CD8-positive, alpha-beta memory T cell (primary cell): ENCODE data around the gene NBR1. TPM values are rescaled to one million over a fixed set of nuclear protein-coding genes. Genes with fewer than 3 reads are reported as not detected.
"Not testable (repeated sequence)": the region's sequence is repeated elsewhere in the genome, so short reads cannot be mapped to it uniquely, and the experiment has no call there.

Experiments
- CTCF ChIA-PET: fragments of 350-600 bp; sonication (Branson Sonifier 250); formaldehyde crosslinking; loops from one replicate; lab custom pipeline; 2021; ENCODE audit warnings: antibody characterized with exemption; lab: Charles Lee
- POLR2A ChIA-PET: fragments of 350-600 bp; sonication (Branson Sonifier 250); formaldehyde crosslinking; loops from one replicate; lab custom pipeline; 2021; ENCODE audit warnings: antibody characterized with exemption; lab: Charles Lee
- DNase-seq, 5 donors: peaks; one replicate each; pipeline versions ENCODE4 v3.0.0 to v3.0.0-alpha.2; 2020 to 2022; ENCODE audit warnings: mixed read lengths in 1 of 5
- H3K27ac ChIP-seq: one replicate; pipeline ENCODE4 v1.7.0; 2013; ENCODE audit warnings: low read depth, mild to moderate bottlenecking, low read length, moderate library complexity
- H3K27me3 ChIP-seq: 2 replicates; pipeline ENCODE4 v1.7.0; 2013; ENCODE audit warnings: low read length, mild to moderate bottlenecking; ENCODE audit not compliant: insufficient read depth, poor library complexity, severe bottlenecking
- H3K36me3 ChIP-seq: 2 replicates; pipeline ENCODE4 v1.7.0; 2013; ENCODE audit warnings: mild to moderate bottlenecking, low read length, moderate library complexity; ENCODE audit not compliant: insufficient read depth
- H3K4me1 ChIP-seq: 2 replicates; pipeline ENCODE4 v1.7.0; 2013; ENCODE audit warnings: mild to moderate bottlenecking, low read length, moderate library complexity; ENCODE audit not compliant: insufficient read depth
- H3K4me3 ChIP-seq: 2 replicates; pipeline ENCODE4 v1.7.0; 2013; ENCODE audit warnings: mild to moderate bottlenecking, low read length
- H3K9me3 ChIP-seq: 2 replicates; pipeline ENCODE4 v1.7.0; 2013; ENCODE audit warnings: mild to moderate bottlenecking, low read length
- H3K27ac Mint-ChIP-seq, 8 donors: one replicate each; pipeline ENCODE4 v1.8.0; 2020 to 2021; ENCODE audit warnings: mixed read lengths in 8 of 8, mild to moderate bottlenecking in 6 of 8, inconsistent platforms in 3 of 8, moderate library complexity in 3 of 8
- H3K27me3 Mint-ChIP-seq, 2 donors: one replicate each; pipeline ENCODE4 v1.8.0; 2020 to 2021; ENCODE audit warnings: mixed read lengths in 2 of 2, mild to moderate bottlenecking in 1 of 2, moderate library complexity in 1 of 2
- H3K36me3 Mint-ChIP-seq, 3 donors: one replicate each; pipeline ENCODE4 v1.8.0; 2020 to 2021; ENCODE audit warnings: mixed read lengths in 3 of 3, inconsistent platforms in 1 of 3, mild to moderate bottlenecking in 1 of 3
- H3K4me1 Mint-ChIP-seq, 3 donors: one replicate each; pipeline ENCODE4 v1.8.0; 2020 to 2021; ENCODE audit warnings: mixed read lengths in 3 of 3, inconsistent platforms in 1 of 3, mild to moderate bottlenecking in 1 of 3
- H3K4me3 Mint-ChIP-seq, 7 donors: one replicate each; pipeline ENCODE4 v1.8.0; 2020 to 2021; ENCODE audit warnings: mixed read lengths in 7 of 7, mild to moderate bottlenecking in 6 of 7, moderate library complexity in 4 of 7, inconsistent platforms in 2 of 7
- H3K9me3 Mint-ChIP-seq, 5 donors: one replicate each; pipeline ENCODE4 v1.8.0; 2020 to 2022; ENCODE audit warnings: mixed read lengths in 5 of 5, mild to moderate bottlenecking in 3 of 5, moderate library complexity in 2 of 5, inconsistent platforms in 1 of 5
- polyA plus RNA-seq: library from polyadenylated mRNA; unstranded; fragments of 300-500 nt; fragmentation: Illumina TruSeq; gene quantifications from one replicate; pipeline ENCODE4 v1.2.3, GENCODE V29; 2021
- total RNA-seq, 2 experiments: library from RNA; stranded (reverse); gene quantifications; one replicate each; pipeline ENCODE4 v1.2.3, GENCODE V29; 2021

The NBR1 gene
- total and polyA plus RNA-seq, 3 experiments from 2014 or later: 42.6 to 81.4 (median 44.3) TPM

DNA sequence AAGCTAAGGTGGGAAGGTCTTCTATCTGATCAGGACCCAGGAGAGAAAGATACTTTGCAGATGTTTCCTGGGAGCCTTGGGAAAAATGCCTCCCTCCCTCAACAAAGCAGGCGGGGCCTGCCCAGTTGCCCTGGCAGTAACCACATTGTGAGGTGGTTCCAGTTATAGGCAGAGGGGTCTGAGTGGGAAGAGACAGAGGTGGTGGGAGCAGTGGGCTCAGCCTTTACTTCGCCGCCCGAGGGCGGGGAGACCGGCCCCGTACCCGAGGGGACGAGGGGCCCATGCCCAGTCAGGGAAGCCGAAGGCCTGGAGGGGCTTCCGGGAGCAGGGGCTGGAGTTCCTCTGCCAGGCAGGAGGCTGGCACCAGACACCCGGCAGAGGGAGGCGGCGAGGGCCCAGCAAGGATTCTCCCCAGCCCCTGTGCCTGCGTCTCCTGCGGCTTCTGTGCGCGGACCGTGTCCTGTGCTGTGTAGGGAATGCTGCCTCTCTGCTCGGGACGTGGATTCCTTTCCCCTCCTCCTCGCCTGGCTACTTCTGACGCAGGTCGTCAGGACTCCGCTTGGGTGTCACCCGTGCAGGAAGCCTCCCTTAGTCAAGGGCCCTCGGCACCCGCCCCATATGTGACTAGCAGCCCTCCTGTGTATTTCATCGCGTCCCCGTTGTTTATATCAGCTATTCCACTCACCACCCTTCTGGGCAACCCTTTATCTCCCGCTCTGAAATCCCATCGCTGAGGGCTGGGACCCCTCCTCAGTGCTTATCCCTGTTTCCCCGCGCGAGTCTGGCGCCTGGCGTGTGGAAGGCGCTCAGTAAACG lies 60.4 kb downstream of the NBR1 start:
- H3K4me1 ChIP-seq, CTCF ChIA-PET, H3K4me3 ChIP-seq, POLR2A ChIA-PET, H3K9me3 ChIP-seq, H3K9me3 Mint-ChIP-seq, DNase-seq, H3K27me3 ChIP-seq, H3K27ac ChIP-seq, H3K27me3 Mint-ChIP-seq, H3K4me1 Mint-ChIP-seq, H3K36me3 Mint-ChIP-seq, H3K36me3 ChIP-seq: not testable (repeated sequence)
- Mint-ChIP-seq H3K27ac (peak overlapping the region in 1 of 8 donors; percentile 5), H3K4me3 (peak overlapping the region in 2 of 7 donors; percentile 12 to 48)

DNA sequence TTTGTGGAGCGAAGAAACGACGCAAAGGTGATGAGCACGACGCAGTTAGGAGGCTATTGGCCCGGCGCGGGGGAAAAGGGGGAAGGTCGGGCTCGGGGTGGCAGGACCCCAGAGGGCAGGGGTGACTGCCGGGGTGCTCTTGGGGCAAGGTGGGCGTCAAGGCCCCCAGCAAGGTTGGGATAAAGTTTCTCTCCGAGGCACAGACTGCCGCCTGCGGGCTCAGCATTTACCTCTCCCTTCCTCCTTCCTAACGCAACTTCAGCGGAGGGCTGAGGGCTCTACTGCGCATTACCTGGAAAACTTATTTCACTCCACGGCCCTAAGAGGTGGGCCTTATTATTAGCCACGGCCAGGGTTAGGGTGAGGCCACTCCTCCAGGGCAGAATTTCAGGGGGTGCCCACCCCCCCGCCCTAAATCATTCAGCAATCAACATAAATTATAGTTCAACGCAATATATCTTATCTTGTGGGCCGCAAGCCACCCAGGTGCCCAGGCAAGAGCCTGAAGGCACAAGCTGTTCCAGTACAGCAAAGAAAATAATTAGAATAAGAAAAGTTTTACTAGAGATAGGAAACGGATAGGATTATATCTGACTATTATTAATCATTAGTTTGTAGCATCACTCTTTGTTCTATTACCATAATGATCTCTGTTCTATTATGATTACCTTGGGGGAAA lies 61.1 kb downstream of the NBR1 start:
- H3K4me3 ChIP-seq, H3K9me3 ChIP-seq, H3K36me3 ChIP-seq, H3K9me3 Mint-ChIP-seq, H3K27me3 ChIP-seq, POLR2A ChIA-PET, H3K27ac ChIP-seq, CTCF ChIA-PET, H3K27me3 Mint-ChIP-seq, H3K36me3 Mint-ChIP-seq, H3K4me1 Mint-ChIP-seq, H3K4me1 ChIP-seq: not testable (repeated sequence)
- peak in 2 of 5 donors; percentile 29 to 60 for DNase-seq
- Mint-ChIP-seq H3K27ac (peak overlapping the region in 3 of 8 donors; percentile 5 to 88 (median 57)), H3K4me3 (peak overlapping the region in 5 of 7 donors; percentile 36 to 63 (median 48))

DNA sequence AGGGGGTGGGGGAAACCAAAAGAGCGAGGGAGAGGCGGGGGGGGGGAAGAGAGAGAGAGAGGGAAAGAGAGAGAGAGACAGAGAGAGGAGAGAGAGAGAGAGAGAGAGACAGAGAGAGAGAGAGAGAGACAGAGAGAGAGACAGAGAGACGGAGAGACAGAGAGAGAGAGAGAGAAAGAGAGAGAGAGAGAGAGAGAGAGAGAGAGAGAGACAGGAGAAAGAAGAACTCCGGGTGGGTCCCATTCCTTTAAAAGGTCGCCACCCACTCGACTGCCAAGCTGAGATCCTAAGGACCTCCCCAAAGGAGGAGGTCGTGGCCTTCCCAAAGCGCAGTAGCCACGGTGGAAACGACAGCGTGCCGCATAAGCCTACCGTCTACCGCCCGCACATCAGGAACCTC lies 62.2 kb downstream of the NBR1 start:
- H3K4me3 Mint-ChIP-seq, CTCF ChIA-PET, H3K4me1 Mint-ChIP-seq, H3K27ac Mint-ChIP-seq, H3K9me3 ChIP-seq, H3K4me1 ChIP-seq, H3K9me3 Mint-ChIP-seq, H3K27ac ChIP-seq, H3K36me3 ChIP-seq, H3K36me3 Mint-ChIP-seq, POLR2A ChIA-PET, H3K27me3 ChIP-seq, H3K4me3 ChIP-seq, DNase-seq, H3K27me3 Mint-ChIP-seq: not testable (repeated sequence)

DNA sequence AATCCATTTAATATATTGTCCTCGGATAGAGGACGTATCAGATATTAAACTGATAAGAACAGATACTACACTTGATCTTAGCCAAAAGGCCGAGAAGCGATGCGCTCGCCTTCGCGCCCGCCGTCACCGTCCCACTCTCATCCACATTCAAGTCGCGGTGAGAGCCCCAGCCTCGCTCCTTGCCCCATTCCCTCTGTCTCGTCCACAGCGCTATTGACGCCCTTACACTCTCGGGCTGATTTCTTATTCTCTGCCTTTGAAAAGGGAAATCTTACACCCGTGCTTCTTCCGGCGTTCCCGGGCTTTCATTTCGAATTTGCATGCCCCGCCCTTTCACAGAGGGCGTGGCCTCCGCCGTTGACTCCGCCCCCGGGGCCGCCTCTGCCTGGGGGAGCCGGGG lies 62.9 kb downstream of the NBR1 start, which contains the start of gene RNU2-1:
Gene RNU2-1 (minus strand): TSS at position 101 of the 400 bp plus-strand sequence.
- H3K36me3 Mint-ChIP-seq, H3K27ac ChIP-seq, CTCF ChIA-PET, H3K9me3 Mint-ChIP-seq, DNase-seq, H3K27me3 Mint-ChIP-seq, H3K4me3 Mint-ChIP-seq, H3K4me3 ChIP-seq, POLR2A ChIA-PET, H3K36me3 ChIP-seq, H3K27ac Mint-ChIP-seq, H3K9me3 ChIP-seq, H3K27me3 ChIP-seq, H3K4me1 Mint-ChIP-seq, H3K4me1 ChIP-seq: not testable (repeated sequence)

DNA sequence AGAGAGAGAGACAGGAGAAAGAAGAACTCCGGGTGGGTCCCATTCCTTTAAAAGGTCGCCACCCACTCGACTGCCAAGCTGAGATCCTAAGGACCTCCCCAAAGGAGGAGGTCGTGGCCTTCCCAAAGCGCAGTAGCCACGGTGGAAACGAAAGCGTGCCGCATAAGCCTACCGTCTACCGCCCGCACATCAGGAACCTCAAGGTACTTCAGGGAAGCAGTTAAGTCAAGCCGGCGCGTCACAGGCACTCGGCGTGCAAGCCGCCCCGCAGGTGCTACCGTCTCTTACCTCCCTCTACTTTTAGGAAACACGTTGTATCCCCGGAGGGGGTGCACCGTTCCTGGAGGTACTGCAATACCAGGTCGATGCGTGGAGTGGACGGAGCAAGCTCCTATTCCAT lies 68.6 kb downstream of the NBR1 start:
- H3K9me3 ChIP-seq, CTCF ChIA-PET, H3K27ac Mint-ChIP-seq, POLR2A ChIA-PET, H3K27me3 ChIP-seq, H3K9me3 Mint-ChIP-seq, H3K36me3 ChIP-seq, H3K4me3 ChIP-seq, H3K36me3 Mint-ChIP-seq, H3K4me3 Mint-ChIP-seq, DNase-seq, H3K4me1 ChIP-seq, H3K4me1 Mint-ChIP-seq, H3K27ac ChIP-seq, H3K27me3 Mint-ChIP-seq: not testable (repeated sequence)

DNA sequence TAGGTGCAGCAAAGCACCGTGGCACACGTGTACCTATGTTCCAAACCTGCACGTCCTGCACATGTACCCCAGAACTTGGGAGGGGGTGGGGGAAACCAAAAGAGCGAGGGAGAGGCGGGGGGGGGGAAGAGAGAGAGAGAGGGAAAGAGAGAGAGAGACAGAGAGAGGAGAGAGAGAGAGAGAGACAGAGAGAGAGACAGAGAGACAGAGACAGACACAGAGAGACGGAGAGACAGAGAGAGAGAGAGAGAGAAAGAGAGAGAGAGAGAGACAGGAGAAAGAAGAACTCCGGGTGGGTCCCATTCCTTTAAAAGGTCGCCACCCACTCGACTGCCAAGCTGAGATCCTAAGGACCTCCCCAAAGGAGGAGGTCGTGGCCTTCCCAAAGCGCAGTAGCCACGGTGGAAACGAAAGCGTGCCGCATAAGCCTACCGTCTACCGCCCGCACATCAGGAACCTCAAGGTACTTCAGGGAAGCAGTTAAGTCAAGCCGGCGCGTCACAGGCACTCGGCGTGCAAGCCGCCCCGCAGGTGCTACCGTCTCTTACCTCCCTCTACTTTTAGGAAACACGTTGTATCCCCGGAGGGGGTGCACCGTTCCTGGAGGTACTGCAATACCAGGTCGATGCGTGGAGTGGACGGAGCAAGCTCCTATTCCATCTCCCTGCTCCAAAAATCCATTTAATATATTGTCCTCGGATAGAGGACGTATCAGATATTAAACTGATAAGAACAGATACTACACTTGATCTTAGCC lies 69.8 kb downstream of the NBR1 start:
- H3K4me1 Mint-ChIP-seq, H3K9me3 ChIP-seq, H3K36me3 Mint-ChIP-seq, CTCF ChIA-PET, POLR2A ChIA-PET, H3K4me3 ChIP-seq, H3K4me1 ChIP-seq, H3K4me3 Mint-ChIP-seq, H3K27me3 Mint-ChIP-seq, H3K36me3 ChIP-seq, H3K9me3 Mint-ChIP-seq, H3K27ac ChIP-seq, DNase-seq, H3K27me3 ChIP-seq, H3K27ac Mint-ChIP-seq: not testable (repeated sequence)

DNA sequence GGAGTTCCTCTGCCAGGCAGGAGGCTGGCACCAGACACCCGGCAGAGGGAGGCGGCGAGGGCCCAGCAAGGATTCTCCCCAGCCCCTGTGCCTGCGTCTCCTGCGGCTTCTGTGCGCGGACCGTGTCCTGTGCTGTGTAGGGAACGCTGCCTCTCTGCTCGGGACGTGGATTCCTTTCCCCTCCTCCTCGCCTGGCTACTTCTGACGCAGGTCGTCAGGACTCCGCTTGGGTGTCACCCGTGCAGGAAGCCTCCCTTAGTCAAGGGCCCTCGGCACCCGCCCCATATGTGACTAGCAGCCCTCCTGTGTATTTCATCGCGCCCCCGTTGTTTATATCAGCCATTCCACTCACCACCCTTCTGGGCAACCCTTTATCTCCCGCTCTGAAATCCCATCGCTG lies 75.4 kb downstream of the NBR1 start:
- peak in 2 of 5 donors; percentile 37 to 80 for DNase-seq
- H3K4me1 Mint-ChIP-seq, H3K36me3 ChIP-seq, POLR2A ChIA-PET, H3K27me3 ChIP-seq, H3K27me3 Mint-ChIP-seq, H3K4me1 ChIP-seq, H3K9me3 ChIP-seq, H3K4me3 ChIP-seq, H3K9me3 Mint-ChIP-seq, CTCF ChIA-PET, H3K27ac ChIP-seq, H3K36me3 Mint-ChIP-seq, H3K27ac Mint-ChIP-seq, H3K4me3 Mint-ChIP-seq: not testable (repeated sequence)
